Neural crest cell (in vitro differentiated cells): ENCODE measurements around the gene SCUBE1. TPM values are rescaled to one million over a fixed set of nuclear protein-coding genes. Genes with fewer than 3 reads are reported as not detected.

Experiments
- DNase-seq: peaks from one replicate; pipeline ENCODE4 v3.0.0; 2021; ENCODE audit warnings: low read depth, mixed read lengths, low spot score
- H3K27ac Mint-ChIP-seq: one replicate; pipeline ENCODE4 v1.8.0; 2021; ENCODE audit warnings: mild to moderate bottlenecking, mixed read lengths; ENCODE audit not compliant: unreplicated experiment
- H3K27me3 Mint-ChIP-seq: 2 replicates; pipeline ENCODE4 v1.8.0; 2021; ENCODE audit warnings: low read depth, mild to moderate bottlenecking, mixed read lengths
- H3K36me3 Mint-ChIP-seq: 2 replicates; pipeline ENCODE4 v1.8.0; 2021; ENCODE audit warnings: low read depth, mild to moderate bottlenecking, mixed read lengths
- H3K4me1 Mint-ChIP-seq: 2 replicates; pipeline ENCODE4 v1.8.0; 2021; ENCODE audit warnings: mixed read lengths
- H3K4me3 Mint-ChIP-seq: one replicate; pipeline ENCODE4 v1.8.0; 2021; ENCODE audit warnings: mild to moderate bottlenecking, mixed read lengths
- H3K9me3 Mint-ChIP-seq: 2 replicates; pipeline ENCODE4 v1.8.0; 2021; ENCODE audit warnings: mixed read lengths
- CTCF ChIP-seq: fragments of 200-600 bp; sonication (generic); conservative IDR thresholded peaks from 2 replicates; pipeline ENCODE4 v1.5.0; 2021; ENCODE audit warnings: antibody characterized with exemption, mild to moderate bottlenecking
- total RNA-seq: library from RNA; stranded (reverse); gene quantifications from 2 replicates; pipeline ENCODE4 v1.2.1, GENCODE V29; 2021

Gene SCUBE1
- total RNA-seq, 1 donor from 2014 or later = 12.1 TPM

GRCh38 chr22:43317239-43317638 is 25.9 kb downstream of the SCUBE1 start:
- no peaks in the 10 kb centered on the region for H3K9me3 Mint-ChIP-seq
- no peak overlapping the region for H3K27ac Mint-ChIP-seq
- H3K4me1 Mint-ChIP-seq = peaks cover 8% of the 10 kb centered on the region
- H3K4me3 Mint-ChIP-seq = no peak overlapping the region
- no peaks in the 10 kb centered on the region for H3K36me3 Mint-ChIP-seq
- no peak for TF ChIP-seq CTCF
- no peaks in the 10 kb centered on the region for H3K27me3 Mint-ChIP-seq
- DNase-seq = no peak

GRCh38 chr22:43315687-43316217 is 27.4 kb downstream of the SCUBE1 start:
- Mint-ChIP-seq H3K9me3 (no peaks in the 10 kb centered on the region), H3K27me3 (no peaks in the 10 kb centered on the region), H3K36me3 (no peaks in the 10 kb centered on the region), H3K27ac (no peak overlapping the region), H3K4me1 (peaks cover 8% of the 10 kb centered on the region), H3K4me3 (no peak overlapping the region)
- no peak for DNase-seq
- no peak for TF ChIP-seq CTCF

GRCh38 chr22:43314611-43315010 is 28.6 kb downstream of the SCUBE1 start:
- DNase-seq = no peak
- H3K9me3 Mint-ChIP-seq = no peaks in the 10 kb centered on the region
- no peaks in the 10 kb centered on the region for H3K36me3 Mint-ChIP-seq
- no peak overlapping the region for H3K27ac Mint-ChIP-seq
- TF ChIP-seq CTCF = no peak
- peaks cover 7% of the 10 kb centered on the region for H3K4me1 Mint-ChIP-seq
- no peak overlapping the region for H3K4me3 Mint-ChIP-seq
- no peaks in the 10 kb centered on the region for H3K27me3 Mint-ChIP-seq

GRCh38 chr22:43313890-43314474 is 29.2 kb downstream of the SCUBE1 start:
- no peaks in the 10 kb centered on the region for H3K27me3 Mint-ChIP-seq
- H3K4me1 Mint-ChIP-seq = peaks cover 8% of the 10 kb centered on the region
- no peak overlapping the region for H3K4me3 Mint-ChIP-seq
- H3K27ac Mint-ChIP-seq = no peak overlapping the region
- H3K9me3 Mint-ChIP-seq = no peaks in the 10 kb centered on the region
- no peaks in the 10 kb centered on the region for H3K36me3 Mint-ChIP-seq
- no peak for TF ChIP-seq CTCF
- DNase-seq = no peak

- Mint-ChIP-seq H3K9me3 (no peaks in the 10 kb centered on the region), H3K27ac (no peak overlapping the region), H3K27me3 (no peaks in the 10 kb centered on the region), H3K4me1 (peaks cover 12% of the 10 kb centered on the region), H3K36me3 (no peaks in the 10 kb centered on the region), H3K4me3 (no peak overlapping the region)
- no peak for TF ChIP-seq CTCF
- no peak for DNase-seq
Measured at GRCh38 chr22:43313244-43313889, 29.8 kb downstream of the SCUBE1 start.
